Stimulated activated CD4-positive, alpha-beta T cell treated with anti-CD3 and anti-CD28 coated beads, Interleukin-4, amount 100 ng/mL, for 24 hours (primary cell): ENCODE data around the gene PTPRN2.
"Not testable (repeated sequence)": the region's sequence is repeated elsewhere in the genome, so short reads cannot be mapped to it uniquely, and the experiment has no call there.

Experiments
- DNase-seq: peaks from one replicate; pipeline ENCODE4 v3.0.0-alpha.2; 2020

The PTPRN2 gene

DNA sequence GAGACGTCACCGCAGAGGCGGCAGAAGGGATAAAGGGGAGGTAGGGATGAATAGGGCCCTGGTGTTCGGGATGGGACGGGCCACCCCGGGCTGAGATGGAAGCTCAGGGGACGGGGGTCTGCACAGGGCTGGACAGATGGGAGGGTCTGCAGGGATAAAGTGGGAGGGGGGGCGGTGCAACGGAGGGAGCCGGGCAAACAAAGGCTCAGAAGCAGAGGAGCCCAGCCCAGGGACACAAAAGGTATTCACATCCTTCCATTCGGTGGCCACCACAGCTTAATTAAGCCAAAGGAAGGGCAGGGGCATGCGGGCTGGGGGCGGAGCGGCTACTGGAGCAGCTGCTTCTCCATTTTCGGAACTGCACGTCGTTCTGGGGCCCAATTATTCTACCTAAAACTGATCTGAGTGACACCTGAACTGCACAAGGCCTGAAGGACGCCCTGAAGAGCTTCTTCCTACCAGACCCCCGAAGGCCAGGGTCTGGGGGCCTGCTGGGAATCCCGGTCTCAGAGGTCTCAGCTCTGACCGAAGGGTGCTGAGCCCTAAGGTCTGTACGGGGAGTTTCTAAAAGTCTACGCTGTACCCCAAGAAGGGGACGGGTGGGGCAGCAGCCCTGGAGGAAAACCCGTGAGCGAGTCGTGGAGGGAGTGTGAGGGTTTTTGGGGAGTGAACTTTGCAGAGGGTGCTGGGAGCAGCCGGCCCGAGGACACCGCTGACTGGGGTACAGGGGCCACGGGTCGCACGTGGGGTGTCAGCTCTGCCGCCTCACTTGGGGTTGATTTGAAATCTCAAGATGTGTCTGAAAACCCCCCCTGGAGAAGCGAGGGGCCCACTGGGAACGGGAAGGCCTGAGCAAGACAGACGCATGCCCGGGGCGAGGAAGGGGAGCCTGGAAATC is 916.0 kb downstream of the PTPRN2 start:
- no peak for DNase-seq

DNA sequence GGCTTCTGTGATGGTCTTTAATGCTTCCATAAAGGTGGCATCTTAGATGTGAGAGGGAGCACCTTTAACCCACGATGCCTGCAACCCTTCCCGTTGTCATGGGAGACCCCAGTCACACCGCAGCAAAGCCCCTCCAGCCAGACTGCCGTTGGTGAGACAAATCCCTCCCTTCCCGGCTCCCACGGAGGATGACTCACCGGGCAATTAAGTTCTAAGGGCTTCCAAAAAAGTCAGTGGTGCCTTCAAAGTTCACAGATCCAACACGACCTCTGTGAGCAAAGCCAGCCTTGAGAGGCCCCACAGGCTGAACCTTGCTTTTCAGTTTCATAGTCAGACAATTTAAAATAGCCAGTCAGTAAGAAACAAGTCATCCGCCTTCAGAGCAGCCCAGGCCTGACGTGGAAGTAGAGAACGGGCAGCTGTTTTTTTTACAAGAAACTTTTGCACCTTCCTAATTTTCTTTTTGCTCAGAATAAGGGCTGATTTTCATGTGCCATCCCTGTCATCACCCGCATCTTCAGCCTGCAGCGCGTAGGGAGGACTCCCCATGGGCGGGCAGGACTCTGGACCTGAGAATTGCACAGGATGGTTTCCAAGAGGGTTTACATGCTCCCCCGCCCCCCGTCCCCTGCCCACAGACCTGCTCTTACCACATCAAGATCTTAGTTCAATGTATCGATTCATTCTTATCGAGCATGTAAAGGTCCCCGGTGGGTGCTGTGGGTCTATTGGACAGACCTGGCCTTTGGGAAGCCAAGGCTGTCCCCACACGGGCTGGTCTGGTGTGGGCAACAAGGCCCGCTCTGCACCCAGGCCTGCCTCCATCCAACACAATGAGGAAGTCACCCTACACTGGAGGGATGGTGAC is 916.9 kb downstream of the PTPRN2 start:
- DNase-seq = no peak

DNA sequence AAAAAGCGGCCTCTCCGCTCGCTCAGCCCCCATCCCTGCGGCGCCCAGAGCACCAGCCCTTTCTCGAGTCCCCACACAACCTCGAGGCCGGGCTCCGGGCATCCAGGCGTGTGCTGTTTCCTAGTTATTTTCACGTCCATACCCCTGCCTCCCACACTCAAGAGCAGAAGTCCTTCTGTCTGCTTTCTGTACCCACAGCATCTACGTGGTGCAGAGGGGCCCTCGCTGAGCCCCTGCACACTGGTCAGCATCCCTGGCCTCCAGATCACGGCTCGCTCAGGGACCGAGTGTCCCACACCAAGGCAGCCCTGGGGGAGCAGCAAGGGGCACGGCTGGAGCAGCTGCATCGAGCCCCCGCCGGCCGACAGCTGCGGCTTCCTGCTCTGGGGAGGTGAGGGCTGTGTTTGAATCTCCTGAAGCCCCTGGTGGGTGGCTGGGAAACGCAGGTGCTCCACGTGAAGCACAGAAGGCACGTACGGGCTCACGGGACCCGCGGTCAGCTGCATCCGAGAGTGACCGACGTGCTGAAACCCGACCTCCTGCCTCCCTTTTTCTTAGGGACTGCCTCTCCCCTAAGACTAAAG is 917.8 kb downstream of the PTPRN2 start:
- DNase-seq = no peak

DNA sequence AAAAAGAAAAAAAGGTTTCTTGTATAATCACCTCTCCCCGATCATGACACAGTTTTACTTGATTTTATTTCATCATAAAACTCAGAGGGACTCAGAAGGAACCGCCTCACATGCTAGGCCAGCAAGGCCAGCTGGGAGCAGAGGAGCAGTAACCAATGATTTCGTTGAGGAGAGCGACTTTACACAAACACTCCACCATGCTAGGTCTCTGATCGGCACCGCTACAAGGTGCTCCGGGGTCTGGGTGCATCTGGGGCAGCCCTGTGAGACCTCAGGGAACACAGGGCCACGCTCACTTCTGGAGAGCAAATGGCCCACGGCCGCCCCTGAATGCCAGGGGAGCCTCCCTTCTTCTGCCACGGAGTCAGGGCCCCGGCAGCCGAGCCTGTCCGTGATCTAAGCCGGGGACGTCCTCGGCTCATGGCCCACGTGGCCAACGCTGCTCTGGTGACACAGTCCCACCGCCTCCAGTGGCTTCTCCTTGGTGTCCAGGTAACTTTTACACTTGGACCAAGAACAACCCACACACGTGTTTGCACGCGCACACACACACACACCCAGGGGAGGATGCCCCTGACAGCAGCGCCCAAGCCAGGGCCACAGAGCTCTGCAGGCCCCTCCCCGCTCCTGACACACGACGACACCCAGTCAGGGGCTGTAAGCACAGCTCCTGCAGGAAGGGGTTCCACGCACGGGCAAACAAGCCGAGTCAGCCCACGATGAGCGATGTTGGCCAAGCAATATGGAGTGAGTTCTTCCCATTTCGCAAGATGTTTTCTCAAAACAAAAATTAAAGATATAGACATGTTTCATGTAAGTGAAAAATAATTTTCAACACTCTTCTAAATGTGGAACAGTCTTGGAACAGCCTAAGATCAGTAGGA is 918.5 kb downstream of the PTPRN2 start:
- DNase-seq = no peak

DNA sequence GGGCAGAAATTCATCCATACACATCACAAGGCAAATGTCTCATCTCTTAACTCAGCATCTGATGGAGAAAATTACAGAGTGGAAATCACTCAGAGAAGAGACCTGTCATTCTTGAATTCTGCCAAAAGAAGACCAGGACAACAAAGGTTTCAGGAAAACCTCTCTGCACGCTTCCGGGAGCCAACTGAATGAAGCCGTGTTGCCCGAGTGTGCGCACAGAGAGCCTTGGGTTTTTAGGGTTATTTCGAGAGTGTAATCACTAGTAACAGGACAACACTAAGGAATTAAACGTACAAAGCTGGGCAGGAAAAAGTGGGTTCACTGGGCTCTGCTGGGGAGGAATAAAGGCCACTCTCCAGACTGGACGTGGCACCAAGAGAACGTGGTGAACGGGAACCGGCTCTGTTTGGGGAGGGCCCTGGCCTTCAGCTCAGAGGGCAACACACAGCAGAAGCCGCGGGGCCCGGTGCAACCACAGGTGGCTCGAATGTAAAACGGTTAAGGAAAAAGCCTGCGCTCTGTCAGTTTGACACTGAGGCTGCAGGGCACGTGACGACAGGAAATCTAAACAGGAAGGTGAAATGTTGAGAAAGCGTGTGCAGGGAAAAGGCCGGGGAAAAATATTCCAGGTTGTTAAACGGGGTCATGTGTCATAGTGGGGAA is 919.3 kb downstream of the PTPRN2 start:
- DNase-seq = no peak

DNA sequence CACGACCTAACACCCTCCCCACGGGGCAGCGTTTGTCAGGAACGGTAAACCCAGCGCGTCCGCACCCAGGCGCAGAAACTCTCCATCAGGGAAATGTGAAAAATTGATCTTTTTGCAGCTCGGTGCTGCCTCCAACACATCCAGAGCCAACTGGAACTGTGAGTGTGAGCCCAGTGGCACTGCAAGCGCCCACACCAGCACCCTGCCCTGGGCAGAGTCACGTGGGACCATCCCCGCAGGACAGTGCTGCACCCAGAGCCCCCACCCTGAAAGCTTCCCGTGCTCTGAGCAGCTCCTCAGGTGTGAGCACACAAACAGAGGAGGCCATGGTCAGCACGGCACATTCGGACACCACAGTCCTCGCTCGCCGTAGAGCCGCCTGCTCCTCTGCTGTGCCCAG is 919.9 kb downstream of the PTPRN2 start:
- DNase-seq = no peak

DNA sequence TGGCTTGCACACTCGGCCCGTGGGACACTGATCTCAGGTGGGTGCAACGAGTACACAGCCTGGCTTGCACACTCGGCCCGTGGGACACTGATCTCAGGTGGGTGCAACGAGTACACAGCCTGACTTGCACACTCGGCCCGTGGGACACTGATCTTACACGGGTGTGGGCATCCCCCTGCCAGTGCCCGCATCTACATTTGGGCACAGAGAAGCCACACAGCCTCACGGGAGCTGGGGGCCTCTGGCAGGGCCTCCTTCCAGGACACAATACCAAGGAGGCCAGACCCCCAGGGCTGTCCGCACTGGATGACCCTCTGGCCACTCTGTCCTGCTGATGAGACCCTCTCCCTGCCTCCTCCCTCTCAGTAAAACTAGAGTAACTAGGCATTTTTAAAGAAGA is 920.4 kb downstream of the PTPRN2 start:
- no peak for DNase-seq

DNA sequence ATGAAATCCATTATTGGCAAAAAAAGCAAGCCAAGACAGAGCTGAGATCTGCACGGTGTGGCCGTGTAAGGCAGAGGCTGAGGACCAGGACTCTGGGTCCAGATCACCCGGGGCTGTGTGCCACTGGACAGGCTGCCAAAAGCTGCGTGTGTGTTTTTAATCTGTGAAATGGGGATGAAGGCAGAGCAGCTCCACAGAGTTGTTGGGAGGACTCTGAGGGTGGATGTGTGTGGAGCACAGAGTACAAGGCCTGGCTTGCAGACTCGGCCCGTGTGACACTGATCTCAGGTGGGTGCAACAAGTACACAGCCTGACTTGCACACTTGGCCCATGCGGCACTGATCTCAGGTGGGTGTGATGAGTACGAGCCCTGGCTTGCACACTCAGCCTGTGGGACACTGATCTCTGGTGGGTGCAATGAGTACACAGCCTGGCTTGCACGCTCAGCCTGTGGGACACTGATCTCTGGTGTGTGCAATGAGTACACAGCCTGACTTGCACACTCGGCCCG is 921.0 kb downstream of the PTPRN2 start:
- DNase-seq = no peak

DNA sequence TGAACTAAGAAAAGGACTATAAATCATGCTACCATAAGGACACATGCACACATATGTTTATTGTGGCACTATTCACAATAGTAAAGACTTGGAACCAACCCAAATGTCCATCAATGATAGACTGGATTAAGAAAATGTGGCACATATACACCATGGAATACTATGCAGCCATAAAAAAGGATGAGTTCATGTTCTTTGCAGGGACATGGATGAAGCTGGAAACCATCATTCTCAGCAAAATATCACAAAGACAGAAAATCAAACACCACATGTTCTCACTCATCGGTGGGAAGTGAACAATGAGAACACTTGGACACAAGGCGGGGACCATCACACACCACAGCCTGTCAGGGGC is 922.0 kb downstream of the PTPRN2 start:
- DNase-seq = not testable (repeated sequence)

DNA sequence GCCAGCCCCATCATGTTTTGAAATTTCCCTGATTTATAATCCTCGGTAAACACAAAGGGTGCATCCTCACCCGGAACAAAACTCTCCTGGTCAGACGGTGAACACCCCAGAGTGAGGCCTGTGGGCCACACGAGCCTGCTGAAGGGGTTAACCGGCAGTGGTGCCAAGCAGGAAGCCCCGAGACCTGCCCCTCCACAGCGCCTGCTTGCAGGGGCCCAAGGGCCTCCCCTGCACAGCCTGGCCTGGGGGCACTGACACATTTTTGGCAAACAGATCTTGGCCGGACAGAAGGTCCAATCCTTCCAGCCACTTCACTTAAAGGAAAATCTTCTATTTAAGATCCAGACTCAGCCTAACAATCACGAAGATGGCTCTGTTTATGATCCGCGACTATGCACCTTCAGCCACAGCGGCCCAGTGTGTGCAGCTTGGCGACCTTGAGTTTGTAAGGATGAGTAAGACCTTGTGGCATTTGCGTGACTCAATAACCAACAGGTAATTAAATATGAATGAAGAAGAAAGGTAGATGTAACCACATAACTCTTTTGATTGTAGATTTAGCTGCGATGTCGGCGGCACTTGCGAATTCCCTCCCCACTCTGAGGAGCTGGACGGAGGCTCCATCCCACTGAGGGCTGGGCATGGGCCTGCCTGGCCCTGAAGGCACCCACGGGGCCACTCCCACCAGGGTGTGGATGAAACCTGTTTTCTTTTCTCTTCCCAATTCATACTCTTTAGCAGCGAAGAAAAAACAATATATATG is 922.6 kb downstream of the PTPRN2 start:
- DNase-seq = no peak

DNA sequence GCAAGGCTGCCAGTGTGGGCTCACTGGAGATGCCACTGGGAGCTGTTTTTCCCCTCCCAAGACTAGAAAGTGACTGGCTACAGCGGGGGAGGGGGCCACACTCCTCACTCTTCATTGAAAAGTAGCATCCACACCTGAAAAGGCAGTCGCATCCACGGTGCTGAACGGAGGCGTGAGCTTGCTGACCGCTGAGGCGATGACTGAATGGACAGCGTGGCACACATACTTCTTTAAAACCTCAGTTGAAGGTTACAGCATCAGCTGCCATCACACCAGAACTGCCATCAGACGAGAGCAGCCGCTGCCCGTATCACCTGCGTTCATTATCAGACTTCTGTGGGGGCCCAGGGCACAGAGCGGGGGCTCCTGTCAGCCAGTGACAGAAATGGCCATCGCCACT is 923.6 kb downstream of the PTPRN2 start:
- DNase-seq = no peak

DNA sequence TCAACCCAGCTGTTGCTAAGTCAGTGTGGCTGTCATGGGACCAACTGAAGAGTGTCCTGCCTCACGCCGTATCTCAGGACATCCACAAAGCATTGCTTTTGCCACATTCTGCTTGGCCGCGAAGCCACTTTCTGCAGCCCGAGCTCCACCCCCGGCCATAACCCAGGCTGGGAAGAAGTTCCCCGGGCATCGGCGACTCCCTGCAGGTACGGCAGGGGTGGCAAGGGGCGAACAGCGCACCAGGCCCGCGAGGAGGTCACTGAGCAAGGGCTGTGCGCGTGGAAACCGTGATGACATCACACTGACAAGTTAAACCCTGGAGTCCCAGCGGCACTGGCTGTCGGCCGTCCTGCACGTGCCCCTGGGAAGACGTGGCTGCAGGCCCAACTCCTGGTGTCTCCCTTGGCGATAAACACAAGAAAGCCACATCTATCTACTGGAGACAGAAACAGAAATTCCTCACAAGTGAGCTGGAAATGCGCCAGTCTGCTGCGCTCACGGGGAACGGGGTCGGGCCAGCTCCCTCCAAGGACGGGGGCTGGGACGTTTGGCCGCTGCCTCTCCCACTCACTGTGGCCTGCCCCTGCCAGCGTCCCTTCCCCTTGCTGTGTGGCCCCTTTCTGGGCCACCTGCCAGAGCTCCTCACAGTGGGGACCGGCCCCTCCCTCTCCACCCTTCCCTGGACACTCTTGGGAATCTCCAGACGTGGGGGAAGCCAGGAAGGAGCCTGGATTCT is 924.5 kb downstream of the PTPRN2 start:
- no peak for DNase-seq

DNA sequence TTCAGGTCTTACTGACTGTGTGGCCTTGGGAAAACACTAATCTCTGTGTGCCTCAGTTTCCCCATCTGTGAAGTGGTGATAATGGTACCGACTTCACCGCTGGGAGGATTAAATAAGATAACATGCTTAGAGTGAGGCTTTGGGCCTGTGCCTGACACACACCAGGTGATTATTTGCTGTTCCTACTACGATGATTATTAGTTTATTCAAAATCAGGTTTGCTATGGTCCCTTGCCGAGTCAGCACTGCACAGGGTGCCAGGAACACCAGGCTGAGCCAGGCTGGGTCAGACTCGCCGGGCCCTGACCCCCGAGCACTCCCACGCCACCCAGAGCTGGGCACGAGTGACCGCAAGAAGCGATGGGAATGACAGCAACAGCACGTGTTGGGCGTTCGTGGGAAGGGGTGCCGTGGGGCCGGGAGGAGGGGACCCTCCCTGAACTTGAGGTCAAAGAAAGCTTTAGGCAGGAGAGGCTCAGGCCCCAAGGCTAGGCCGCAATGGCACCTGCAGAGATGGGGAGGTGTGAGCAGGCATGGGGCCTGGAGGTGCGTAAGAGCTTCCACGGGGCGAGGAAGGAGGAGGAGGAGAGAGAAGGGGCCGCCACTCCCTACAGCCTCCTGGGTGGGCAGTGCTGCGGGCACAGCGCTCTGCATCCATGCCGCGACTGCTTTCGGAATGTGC is 925.4 kb downstream of the PTPRN2 start:
- DNase-seq = no peak

DNA sequence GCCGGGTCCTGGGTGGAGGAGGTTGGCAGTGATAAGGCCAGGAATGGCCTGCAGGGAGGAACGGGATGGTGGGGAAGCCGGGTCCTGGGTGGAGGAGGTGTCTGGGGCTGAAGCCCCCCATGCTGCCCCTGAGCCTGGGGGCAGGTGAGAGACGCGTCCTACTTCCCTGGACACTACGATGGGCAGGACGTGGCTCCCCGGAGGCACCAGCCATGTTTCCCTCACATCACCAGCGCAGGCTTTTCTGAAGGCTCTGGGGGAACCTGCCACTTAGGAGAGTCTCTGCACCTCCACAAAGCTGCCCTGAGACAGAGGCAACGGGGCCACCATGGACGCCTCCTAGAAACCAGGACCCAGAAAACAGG is 926.0 kb downstream of the PTPRN2 start:
- no peak for DNase-seq

DNA sequence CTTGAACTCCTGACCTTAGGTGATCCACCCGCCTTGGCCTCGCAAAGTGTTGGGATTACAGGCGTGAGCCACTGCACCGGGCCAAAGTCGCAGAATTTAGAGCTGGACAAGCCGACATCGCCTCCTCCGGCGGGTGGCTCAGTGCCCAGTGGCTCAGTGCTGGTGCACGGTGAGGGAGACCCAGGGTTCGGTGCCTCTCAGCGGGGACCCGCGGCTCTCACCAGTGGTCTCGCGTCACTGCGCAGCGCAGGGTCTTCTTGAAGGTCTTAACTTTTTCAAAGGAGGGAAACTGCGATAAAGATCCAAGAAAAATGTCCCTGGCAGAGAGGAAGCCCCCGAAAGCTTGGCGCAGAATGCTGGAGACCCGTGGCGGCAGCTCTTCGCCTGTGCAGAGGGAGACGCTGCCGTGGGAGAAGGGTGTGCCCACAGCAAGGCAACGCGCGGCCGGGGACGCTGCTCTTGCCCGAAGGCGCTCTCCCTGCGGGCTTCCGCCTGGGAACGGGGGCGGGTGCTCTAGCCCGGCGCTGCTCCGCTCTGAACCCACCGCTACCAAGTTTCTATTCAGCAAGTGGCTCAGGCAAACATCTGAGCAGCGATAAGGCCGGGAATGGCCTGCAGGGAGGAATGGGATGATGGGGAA is 926.5 kb downstream of the PTPRN2 start:
- DNase-seq = no peak

DNA sequence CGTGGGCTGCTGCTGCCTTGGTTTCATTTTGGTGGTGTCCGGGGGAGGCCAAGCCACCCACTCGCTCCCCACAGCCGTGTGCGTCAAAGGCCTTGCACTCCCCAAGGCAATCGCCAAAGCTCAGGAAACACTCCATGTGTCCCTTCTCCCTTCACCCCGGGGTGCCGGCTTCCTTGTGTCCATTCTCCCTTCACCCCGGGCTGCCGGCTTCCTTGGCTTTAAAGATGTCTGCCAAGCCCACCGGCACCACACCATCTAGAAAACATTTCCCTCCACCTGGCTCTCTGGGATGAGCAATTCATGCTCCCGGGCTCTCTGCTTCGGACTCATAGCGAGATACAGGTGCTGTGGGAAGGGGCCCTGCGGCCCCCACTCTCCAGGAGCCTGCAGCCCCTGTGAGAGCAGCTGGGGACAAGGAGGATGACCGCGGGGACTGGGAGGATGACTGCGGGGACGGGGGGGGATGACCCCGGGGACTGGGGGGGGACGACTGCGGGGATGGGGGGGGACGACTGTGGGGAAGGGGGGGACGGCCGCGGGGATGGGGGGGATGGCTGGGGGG is 928.7 kb downstream of the PTPRN2 start:
- DNase-seq = no peak

DNA sequence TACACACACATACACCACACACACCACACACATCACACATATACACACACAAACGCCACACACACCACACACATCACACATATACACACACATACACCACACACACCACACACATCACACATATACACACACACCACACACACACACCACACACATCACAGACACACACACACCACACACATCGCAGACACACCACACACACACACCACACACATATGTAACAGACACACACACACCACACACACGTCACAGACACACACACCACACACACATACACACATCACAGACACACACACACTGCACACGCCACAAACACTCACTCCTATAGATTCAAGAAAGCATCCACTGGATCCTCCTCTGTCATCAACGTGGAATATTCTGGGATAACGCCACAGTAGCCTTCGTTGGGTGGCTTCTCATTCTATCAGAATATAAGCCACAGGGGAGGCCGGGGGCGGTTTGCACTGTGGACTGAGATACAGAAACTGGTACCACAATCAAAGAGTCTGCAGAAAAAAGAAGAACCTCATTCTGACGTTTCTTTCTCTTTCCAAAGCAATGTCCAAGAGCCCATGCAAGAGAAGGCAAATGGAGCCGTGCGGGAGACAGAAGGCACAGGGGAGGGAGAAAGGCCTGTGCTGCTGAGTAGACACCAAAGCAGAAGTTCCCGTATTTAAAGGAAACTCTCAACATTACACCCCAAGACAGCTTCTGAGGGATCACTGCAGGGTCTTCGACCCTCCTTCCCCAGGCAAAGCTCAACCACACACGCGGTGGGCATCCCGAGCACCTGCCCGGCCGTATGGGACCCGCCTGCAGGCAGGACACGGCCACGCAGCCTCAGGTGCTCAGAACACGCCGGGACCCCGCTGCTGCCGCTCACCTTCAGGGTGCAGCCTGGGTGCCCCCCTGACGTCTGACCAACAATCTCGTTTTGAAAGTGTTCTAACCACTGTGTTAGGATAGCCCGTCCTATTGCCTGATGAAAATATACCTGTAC is 929.6 kb downstream of the PTPRN2 start:
- DNase-seq = no peak
